Colonic mucosa (tissue), 4 donors: ENCODE measurements around the gene LTBP2. TPM values are rescaled to one million over a fixed set of nuclear protein-coding genes. Genes with fewer than 3 reads are reported as not detected.

Experiments used
- DNase-seq: peaks from one replicate; pipeline ENCODE4 v3.0.0-alpha.2; 2020
- H3K27ac ChIP-seq: fragments of 200-600 bp; one replicate; pipeline ENCODE4 v1.8.0; 2021
- H3K27me3 ChIP-seq: fragments of 200-600 bp; one replicate; pipeline ENCODE4 v1.8.0; 2021
- H3K36me3 ChIP-seq: fragments of 200-600 bp; one replicate; pipeline ENCODE4 v1.8.0; 2021
- H3K4me1 ChIP-seq: fragments of 200-600 bp; one replicate; pipeline ENCODE4 v1.8.0; 2021; ENCODE audit warnings: mild to moderate bottlenecking
- H3K4me3 ChIP-seq: fragments of 200-600 bp; one replicate; pipeline ENCODE4 v1.8.0; 2021
- H3K9ac ChIP-seq, 2 donors: one replicate each; pipeline ENCODE4 v1.7.0; 2013; ENCODE audit warnings: control low read depth in 2 of 2, low read depth in 2 of 2, low read length in 2 of 2
- H3K9me3 ChIP-seq: fragments of 200-600 bp; one replicate; pipeline ENCODE4 v1.8.0; 2021
- CTCF ChIP-seq: fragments of 200-600 bp; IDR thresholded peaks from one replicate; pipeline ENCODE4 v1.8.0; 2022; ENCODE audit warnings: antibody characterized with exemption, mild to moderate bottlenecking
- intact Hi-C: fragments of 100-400 bp; cut with DNase I; formaldehyde crosslinking; loops from one replicate; pipeline ENCODE4 v1.14.1; 2022
- total RNA-seq, 2 donors: library from RNA; stranded (reverse); fragmentation: NEBNext Ultra II Directional in 1 of 2; extraction: Animal tissue kit (Norgen Biotek cat#: 25700) in 1 of 2; gene quantifications; one replicate each; pipeline ENCODE4 v1.2.1, GENCODE V29; 2021
- donor health status: healthy.
- donor health status: DM: no; HTN: no; CAD: no.
- donor health status: DM: no; HTN: no; CAD: no.

LTBP2 gene
- total RNA-seq, 2 donors from 2014 or later: 1.9 to 3.7 TPM

GRCh38 chr14:74528406-74528805, 83.6 kb downstream of the LTBP2 start:
- H3K4me3 ChIP-seq: no peak overlapping the region
- H3K36me3 ChIP-seq: no peaks in the 10 kb centered on the region
- no peak for DNase-seq
- no peaks in the 10 kb centered on the region for H3K9me3 ChIP-seq
- intact Hi-C loops: no loop called here
- H3K4me1 ChIP-seq: no peaks in the 10 kb centered on the region
- no peak overlapping the region for H3K9ac ChIP-seq
- H3K27ac ChIP-seq: no peak overlapping the region
- TF ChIP-seq CTCF: no peak
- no peaks in the 10 kb centered on the region for H3K27me3 ChIP-seq

- H3K4me1 ChIP-seq: no peaks in the 10 kb centered on the region
- no peak for TF ChIP-seq CTCF
- H3K9ac ChIP-seq: no peak overlapping the region
- no peak for DNase-seq
- H3K36me3 ChIP-seq: no peaks in the 10 kb centered on the region
- no peak overlapping the region for H3K27ac ChIP-seq
- H3K4me3 ChIP-seq: no peak overlapping the region
- no peaks in the 10 kb centered on the region for H3K9me3 ChIP-seq
- H3K27me3 ChIP-seq: no peaks in the 10 kb centered on the region
- intact Hi-C loops: no loop called here
Measured at GRCh38 chr14:74527736-74528280, 84.2 kb downstream of the LTBP2 start.

- no peak for TF ChIP-seq CTCF
- Histone ChIP-seq H3K36me3 (no peaks in the 10 kb centered on the region), H3K9ac (no peak overlapping the region), H3K27ac (no peak overlapping the region), H3K27me3 (no peaks in the 10 kb centered on the region), H3K4me1 (no peaks in the 10 kb centered on the region), H3K9me3 (no peaks in the 10 kb centered on the region), H3K4me3 (no peak overlapping the region)
- intact Hi-C loops: no loop called here
- no peak for DNase-seq
Measured at GRCh38 chr14:74526854-74527585, 85.0 kb downstream of the LTBP2 start.

DNA sequence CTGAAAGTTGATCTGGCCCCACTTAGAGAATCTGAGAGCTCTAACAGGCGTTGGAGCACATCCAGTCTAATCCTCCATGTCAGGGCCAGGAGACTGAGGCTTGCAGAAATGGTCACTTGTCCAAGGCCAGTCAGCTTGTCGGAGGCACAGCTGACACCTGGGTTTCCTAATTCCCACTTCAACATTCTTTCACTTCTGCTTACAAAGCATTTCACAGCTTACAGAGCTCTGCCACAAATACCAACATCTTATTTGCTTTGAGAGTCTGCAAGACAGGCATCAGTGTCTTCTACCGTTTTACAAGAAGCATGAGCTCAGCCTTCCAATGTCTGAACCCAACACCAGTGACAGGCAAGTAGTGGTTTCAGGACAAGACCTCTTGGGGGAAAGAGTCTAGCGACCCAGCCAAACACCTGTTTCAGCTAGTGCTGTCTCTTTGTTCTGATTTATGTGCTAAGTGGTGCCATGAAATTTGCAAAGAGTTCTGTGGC, 86.6 kb downstream of the LTBP2 start:
- Histone ChIP-seq H3K27ac (no peak overlapping the region), H3K36me3 (no peaks in the 10 kb centered on the region), H3K27me3 (no peaks in the 10 kb centered on the region), H3K4me3 (no peak overlapping the region), H3K4me1 (no peaks in the 10 kb centered on the region), H3K9ac (no peak overlapping the region), H3K9me3 (no peaks in the 10 kb centered on the region)
- no peak for TF ChIP-seq CTCF
- DNase-seq: no peak
- intact Hi-C loops: no loop called here

- H3K27me3 ChIP-seq: no peaks in the 10 kb centered on the region
- intact Hi-C loops: no loop called here
- no peak overlapping the region for H3K4me3 ChIP-seq
- H3K4me1 ChIP-seq: no peaks in the 10 kb centered on the region
- no peak overlapping the region for H3K27ac ChIP-seq
- TF ChIP-seq CTCF: no peak
- no peaks in the 10 kb centered on the region for H3K9me3 ChIP-seq
- H3K9ac ChIP-seq: no peak overlapping the region
- no peak for DNase-seq
- H3K36me3 ChIP-seq: no peaks in the 10 kb centered on the region
Measured at GRCh38 chr14:74524812-74525135, 87.3 kb downstream of the LTBP2 start.
